ENCODE results near the gene GYPC. TPM values are rescaled to one million over a fixed set of nuclear protein-coding genes. Genes with fewer than 3 reads are reported as not detected.
A peak's percentile ranks its signal among the peaks of the same experiment; 100 is the strongest.

Gene GYPC
- total RNA-seq, 1 experiment from 2014 or later, result 156 TPM

DNA sequence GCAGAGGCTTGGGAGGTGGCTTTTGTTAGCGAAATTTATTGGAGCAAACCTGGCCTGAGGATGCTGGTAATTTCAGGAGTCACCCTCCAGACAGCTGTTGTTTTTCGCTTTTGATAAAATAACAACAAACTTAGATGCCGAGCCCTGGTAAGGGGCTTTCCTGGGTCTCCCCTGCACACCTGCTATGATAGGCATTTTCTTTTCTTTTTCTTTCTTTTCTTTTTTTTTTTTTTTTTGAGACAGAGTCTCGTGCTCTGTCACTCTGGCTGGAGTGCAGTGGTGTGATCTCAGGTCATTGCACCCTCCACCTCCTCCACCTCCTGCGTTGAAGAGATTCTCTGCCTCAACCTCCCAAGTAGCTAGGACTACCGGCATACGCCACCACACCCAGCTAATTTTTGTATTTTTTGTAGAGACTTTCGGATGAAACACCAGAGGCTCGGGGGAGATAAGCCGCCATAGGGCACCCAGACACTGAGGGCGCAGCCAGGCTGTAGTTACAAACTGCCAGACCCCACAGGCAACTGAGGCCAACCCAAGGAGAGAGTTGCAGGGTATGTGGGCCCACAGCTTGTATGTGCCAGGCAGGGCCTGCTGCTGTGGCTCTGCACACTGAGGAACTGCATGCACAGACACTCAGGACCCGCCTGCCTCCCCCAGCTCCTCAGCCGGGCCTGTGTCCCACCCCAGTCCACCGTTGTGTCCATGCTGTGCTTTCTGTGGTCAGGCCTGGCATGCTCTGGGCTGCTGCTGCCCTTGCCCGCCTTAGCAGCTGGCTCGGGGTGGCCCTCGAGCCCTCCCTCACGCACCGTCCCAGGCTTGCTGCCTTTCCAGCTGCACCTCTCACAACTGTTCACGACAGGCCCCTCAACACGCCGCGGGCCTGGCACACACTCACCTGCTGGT, 3.9 kb downstream of the GYPC start:
- Histone ChIP-seq H3K27me3 (ENCODE audit: low read length) (no peaks in the 10 kb centered on the region), H3K4me2 (ENCODE audit: low read depth, low read length, poor library complexity, severe bottlenecking) (peak overlapping the region; percentile 86), H3K9me2 (replicated peaks; ENCODE audit: insufficient read depth, low read length) (no peaks in the 10 kb centered on the region), H3K79me2 (ENCODE audit: low read length) (peaks cover 74% of the 10 kb centered on the region), H4K20me1 (ENCODE audit: insufficient read depth, low read depth, low read length) (no peaks in the 10 kb centered on the region), H3K36me3 (ENCODE audit: insufficient read depth, low read length) (no peaks in the 10 kb centered on the region), H3K4me3 (ENCODE audit: low read length) (peak overlapping the region; percentile 46), H3K9ac (ENCODE audit: low read length) (peak overlapping the region; percentile 93), H3K9me3 (ENCODE audit: low read length) (no peaks in the 10 kb centered on the region), H3K27ac (ENCODE audit: low read length) (peak overlapping the region; percentile 80), H2AFZ (ENCODE audit: low read length) (no peak overlapping the region), H3K4me1 (ENCODE audit: low read length) (peaks cover 83% of the 10 kb centered on the region)
- DNase-seq, result no peak

DNA sequence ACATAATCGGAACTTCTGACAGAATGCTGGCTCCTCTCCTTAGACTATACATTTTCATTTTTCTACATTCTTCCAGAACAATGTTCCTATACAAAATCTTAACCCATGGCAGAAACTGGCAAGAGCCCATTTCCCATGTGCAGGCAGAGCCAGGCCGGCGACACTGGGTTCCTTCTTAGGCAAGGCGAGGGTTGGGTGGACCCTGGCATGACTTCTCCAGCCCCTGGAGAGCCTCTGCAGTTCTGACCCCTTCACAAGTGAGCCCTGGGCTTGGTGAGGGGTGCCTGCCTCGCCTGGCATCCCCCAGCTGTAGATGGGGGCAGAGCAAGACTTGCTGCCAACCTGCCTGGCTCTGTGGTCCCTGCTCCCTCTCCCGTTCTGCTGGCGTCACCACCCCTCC, 5.0 kb downstream of the GYPC start:
- Histone ChIP-seq H3K4me1 (ENCODE audit: low read length) (peaks cover 87% of the 10 kb centered on the region), H3K9ac (ENCODE audit: low read length) (no peak overlapping the region), H3K27ac (ENCODE audit: low read length) (no peak overlapping the region), H3K4me2 (ENCODE audit: low read depth, low read length, poor library complexity, severe bottlenecking) (no peak overlapping the region), H3K4me3 (ENCODE audit: low read length) (no peak overlapping the region), H2AFZ (ENCODE audit: low read length) (no peak overlapping the region), H3K9me2 (replicated peaks; ENCODE audit: insufficient read depth, low read length) (no peaks in the 10 kb centered on the region), H4K20me1 (ENCODE audit: insufficient read depth, low read depth, low read length) (no peaks in the 10 kb centered on the region), H3K27me3 (ENCODE audit: low read length) (no peaks in the 10 kb centered on the region), H3K9me3 (ENCODE audit: low read length) (no peaks in the 10 kb centered on the region), H3K79me2 (ENCODE audit: low read length) (peaks cover 86% of the 10 kb centered on the region), H3K36me3 (ENCODE audit: insufficient read depth, low read length) (no peaks in the 10 kb centered on the region)
- DNase-seq, result no peak

DNA sequence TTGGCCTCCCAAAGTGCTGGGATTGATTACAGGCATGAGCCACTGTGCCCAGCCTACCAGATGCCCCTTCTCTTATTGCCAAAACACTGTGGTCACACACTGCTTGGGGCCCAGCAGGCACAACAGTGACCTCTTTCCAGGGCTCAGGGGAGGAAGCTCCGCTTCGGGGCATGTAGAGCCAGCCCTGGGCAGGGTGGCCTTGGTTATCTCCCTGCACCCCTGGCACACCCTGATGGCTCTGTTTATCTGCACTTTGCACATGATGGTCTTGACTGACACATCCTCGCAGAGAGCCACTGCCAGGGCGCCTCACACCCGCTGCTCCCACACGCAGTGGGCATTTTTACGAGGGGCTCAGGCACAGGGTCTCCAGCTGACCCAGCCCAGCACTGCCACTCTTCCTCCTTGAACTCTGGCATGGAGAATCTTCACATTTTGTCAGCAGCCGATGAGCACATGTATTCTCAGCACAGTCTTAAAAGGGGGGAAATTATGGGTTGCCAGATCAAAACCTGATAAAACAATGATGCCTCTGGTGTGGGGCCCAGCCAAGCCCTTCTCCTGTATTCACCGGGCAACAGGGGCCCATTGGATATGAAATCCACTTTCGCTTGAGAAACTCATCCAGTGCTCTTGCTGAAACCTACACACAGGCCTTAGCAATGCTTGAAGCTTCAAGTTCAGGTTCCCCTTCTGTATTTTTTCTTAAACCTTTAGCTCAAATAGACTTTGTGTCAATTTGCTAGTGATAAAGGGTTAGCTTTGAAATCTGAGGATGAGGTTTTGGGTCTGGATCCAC, 5.9 kb downstream of the GYPC start:
- Histone ChIP-seq H3K9me3 (ENCODE audit: low read length) (no peaks in the 10 kb centered on the region), H3K4me2 (ENCODE audit: low read depth, low read length, poor library complexity, severe bottlenecking) (peak overlapping the region; percentile 81), H3K27me3 (ENCODE audit: low read length) (no peaks in the 10 kb centered on the region), H3K4me3 (ENCODE audit: low read length) (peak overlapping the region; percentile 65), H4K20me1 (ENCODE audit: insufficient read depth, low read depth, low read length) (no peaks in the 10 kb centered on the region), H3K27ac (ENCODE audit: low read length) (peak overlapping the region; percentile 92), H3K9me2 (replicated peaks; ENCODE audit: insufficient read depth, low read length) (no peaks in the 10 kb centered on the region), H3K4me1 (ENCODE audit: low read length) (peaks cover 89% of the 10 kb centered on the region), H3K9ac (ENCODE audit: low read length) (peak overlapping the region; percentile 67), H3K36me3 (ENCODE audit: insufficient read depth, low read length) (no peaks in the 10 kb centered on the region), H2AFZ (ENCODE audit: low read length) (no peak overlapping the region), H3K79me2 (ENCODE audit: low read length) (peaks cover 88% of the 10 kb centered on the region)
- DNase-seq, result peak; percentile 62

- peaks cover 87% of the 10 kb centered on the region for H3K79me2 ChIP-seq (ENCODE audit: low read length)
- no peaks in the 10 kb centered on the region for H3K9me3 ChIP-seq (ENCODE audit: low read length)
- DNase-seq, result peak; percentile 73
- H3K4me1 ChIP-seq (ENCODE audit: low read length), result peaks cover 82% of the 10 kb centered on the region
- H3K9ac ChIP-seq (ENCODE audit: low read length), result peak overlapping the region; percentile 67
- H4K20me1 ChIP-seq (ENCODE audit: insufficient read depth, low read depth, low read length), result no peaks in the 10 kb centered on the region
- H3K4me2 ChIP-seq (ENCODE audit: low read depth, low read length, poor library complexity, severe bottlenecking), result peak overlapping the region; percentile 81
- peak overlapping the region; percentile 65 for H3K4me3 ChIP-seq (ENCODE audit: low read length)
- H3K27me3 ChIP-seq (ENCODE audit: low read length), result no peaks in the 10 kb centered on the region
- peak overlapping the region; percentile 92 for H3K27ac ChIP-seq (ENCODE audit: low read length)
- no peaks in the 10 kb centered on the region for H3K9me2 ChIP-seq (replicated peaks; ENCODE audit: insufficient read depth, low read length)
- H3K36me3 ChIP-seq (ENCODE audit: insufficient read depth, low read length), result no peaks in the 10 kb centered on the region
- no peak overlapping the region for H2AFZ ChIP-seq (ENCODE audit: low read length)
Observed at GRCh38 chr2:126662621-126663020, 6.7 kb downstream of the GYPC start.

DNA sequence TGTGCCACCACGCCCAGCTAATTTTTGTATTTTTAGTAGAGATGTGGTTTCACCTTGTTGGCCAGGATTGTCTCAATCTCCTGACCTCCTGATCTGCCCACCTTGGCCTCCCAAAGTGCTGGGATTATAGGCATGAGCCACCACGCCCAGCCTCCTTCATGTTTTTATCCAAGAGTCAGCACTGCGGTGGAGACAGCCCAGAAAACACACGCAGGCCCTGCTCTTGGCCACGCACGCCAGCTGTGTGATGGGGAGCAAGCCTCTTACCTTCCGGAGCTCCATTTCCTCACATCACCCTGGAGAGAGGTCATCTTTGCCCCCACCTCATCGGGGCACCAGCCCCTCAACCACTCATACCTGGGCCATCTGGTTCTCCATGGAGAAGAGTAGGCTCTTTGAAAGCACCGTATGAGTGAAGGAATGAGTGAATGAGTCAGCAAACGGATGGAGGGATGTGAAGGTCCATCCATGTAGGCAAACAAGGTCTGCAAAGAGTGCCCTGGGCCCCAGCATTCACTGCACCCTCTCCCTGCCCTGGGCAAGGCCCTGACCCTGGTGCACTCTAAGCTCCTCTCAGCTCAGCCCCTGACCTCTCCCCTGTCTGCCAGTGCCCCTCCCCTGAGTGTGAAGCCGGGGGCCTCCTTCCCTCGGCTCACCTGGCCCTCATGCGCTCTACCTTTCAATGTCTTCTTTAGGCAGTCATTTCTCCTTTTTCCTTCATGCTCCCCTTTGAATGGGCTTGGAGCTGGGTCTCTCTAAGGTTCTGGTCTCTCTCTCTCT, 7.4 kb downstream of the GYPC start:
- no peaks in the 10 kb centered on the region for H3K9me2 ChIP-seq (replicated peaks; ENCODE audit: insufficient read depth, low read length)
- H3K4me1 ChIP-seq (ENCODE audit: low read length), result peaks cover 74% of the 10 kb centered on the region
- peaks cover 89% of the 10 kb centered on the region for H3K79me2 ChIP-seq (ENCODE audit: low read length)
- peak overlapping the region; percentile 65 for H3K4me3 ChIP-seq (ENCODE audit: low read length)
- H3K36me3 ChIP-seq (ENCODE audit: insufficient read depth, low read length), result no peaks in the 10 kb centered on the region
- peak overlapping the region; percentile 81 for H3K4me2 ChIP-seq (ENCODE audit: low read depth, low read length, poor library complexity, severe bottlenecking)
- H3K27me3 ChIP-seq (ENCODE audit: low read length), result no peaks in the 10 kb centered on the region
- peak overlapping the region; percentile 67 for H3K9ac ChIP-seq (ENCODE audit: low read length)
- peak; percentile 56 for DNase-seq
- no peak overlapping the region for H2AFZ ChIP-seq (ENCODE audit: low read length)
- no peaks in the 10 kb centered on the region for H3K9me3 ChIP-seq (ENCODE audit: low read length)
- no peaks in the 10 kb centered on the region for H4K20me1 ChIP-seq (ENCODE audit: insufficient read depth, low read depth, low read length)
- H3K27ac ChIP-seq (ENCODE audit: low read length), result peak overlapping the region; percentile 92

DNA sequence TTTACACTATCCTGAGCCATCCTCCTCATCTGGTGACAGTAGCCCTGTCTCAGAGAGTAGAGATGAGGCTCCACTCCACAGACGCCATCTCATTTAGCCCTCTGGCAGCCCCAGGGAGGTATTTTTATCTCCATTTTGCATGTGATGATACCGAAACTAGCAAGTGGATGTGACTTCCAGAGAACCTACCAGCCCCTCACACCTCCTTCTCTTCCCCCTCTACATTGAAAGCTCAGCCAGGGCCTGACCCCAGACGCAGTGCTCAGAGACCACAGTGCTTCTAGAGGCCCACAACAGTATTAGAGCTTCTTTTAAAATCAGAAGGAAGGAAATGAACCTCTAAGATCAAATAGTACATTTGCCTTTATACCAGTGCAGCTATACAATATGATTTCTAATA, 8.3 kb downstream of the GYPC start:
- peak overlapping the region; percentile 65 for H3K4me3 ChIP-seq (ENCODE audit: low read length)
- H4K20me1 ChIP-seq (ENCODE audit: insufficient read depth, low read depth, low read length), result no peaks in the 10 kb centered on the region
- peak; percentile 90 for DNase-seq
- no peaks in the 10 kb centered on the region for H3K36me3 ChIP-seq (ENCODE audit: insufficient read depth, low read length)
- H3K79me2 ChIP-seq (ENCODE audit: low read length), result peaks cover 89% of the 10 kb centered on the region
- no peak overlapping the region for H2AFZ ChIP-seq (ENCODE audit: low read length)
- H3K9me2 ChIP-seq (replicated peaks; ENCODE audit: insufficient read depth, low read length), result no peaks in the 10 kb centered on the region
- H3K27ac ChIP-seq (ENCODE audit: low read length), result peak overlapping the region; percentile 92
- H3K9ac ChIP-seq (ENCODE audit: low read length), result peak overlapping the region; percentile 67
- H3K4me2 ChIP-seq (ENCODE audit: low read depth, low read length, poor library complexity, severe bottlenecking), result peak overlapping the region; percentile 81
- H3K27me3 ChIP-seq (ENCODE audit: low read length), result no peaks in the 10 kb centered on the region
- H3K9me3 ChIP-seq (ENCODE audit: low read length), result no peaks in the 10 kb centered on the region
- peaks cover 66% of the 10 kb centered on the region for H3K4me1 ChIP-seq (ENCODE audit: low read length)

DNA sequence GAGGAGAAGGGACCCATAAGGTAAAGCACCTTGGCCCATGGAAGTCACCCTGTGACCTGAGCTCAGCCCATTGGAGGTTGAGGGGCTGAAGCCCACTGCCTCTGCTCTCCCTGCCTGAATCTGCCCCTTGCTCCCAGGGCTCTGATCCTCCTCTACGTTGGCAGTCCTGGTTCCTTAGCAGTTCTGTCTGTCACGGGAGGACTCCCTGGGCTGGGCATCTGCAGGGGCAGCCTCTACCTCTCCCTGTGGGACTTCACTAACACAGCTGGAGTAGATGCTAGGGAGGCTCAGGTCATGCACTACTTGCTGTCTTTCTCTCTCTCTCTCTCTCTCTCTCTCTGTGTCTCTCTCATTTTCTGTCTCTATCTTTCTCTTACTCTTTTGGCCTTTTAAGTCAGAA, 8.7 kb downstream of the GYPC start:
- H3K36me3 ChIP-seq (ENCODE audit: insufficient read depth, low read length), result no peaks in the 10 kb centered on the region
- peak overlapping the region; percentile 65 for H3K4me3 ChIP-seq (ENCODE audit: low read length)
- peak overlapping the region; percentile 81 for H3K4me2 ChIP-seq (ENCODE audit: low read depth, low read length, poor library complexity, severe bottlenecking)
- H2AFZ ChIP-seq (ENCODE audit: low read length), result no peak overlapping the region
- no peaks in the 10 kb centered on the region for H3K9me2 ChIP-seq (replicated peaks; ENCODE audit: insufficient read depth, low read length)
- H3K4me1 ChIP-seq (ENCODE audit: low read length), result peaks cover 62% of the 10 kb centered on the region
- no peaks in the 10 kb centered on the region for H4K20me1 ChIP-seq (ENCODE audit: insufficient read depth, low read depth, low read length)
- peaks cover 89% of the 10 kb centered on the region for H3K79me2 ChIP-seq (ENCODE audit: low read length)
- no peaks in the 10 kb centered on the region for H3K27me3 ChIP-seq (ENCODE audit: low read length)
- DNase-seq, result peak; percentile 69
- H3K9me3 ChIP-seq (ENCODE audit: low read length), result no peaks in the 10 kb centered on the region
- peak overlapping the region; percentile 67 for H3K9ac ChIP-seq (ENCODE audit: low read length)
- H3K27ac ChIP-seq (ENCODE audit: low read length), result peak overlapping the region; percentile 92
